ENCODE measurements around the gene ANXA11.
"Not testable (repeated sequence)": the region's sequence is repeated elsewhere in the genome, so short reads cannot be mapped to it uniquely, and the experiment has no call there.

The ANXA11 gene

DNA sequence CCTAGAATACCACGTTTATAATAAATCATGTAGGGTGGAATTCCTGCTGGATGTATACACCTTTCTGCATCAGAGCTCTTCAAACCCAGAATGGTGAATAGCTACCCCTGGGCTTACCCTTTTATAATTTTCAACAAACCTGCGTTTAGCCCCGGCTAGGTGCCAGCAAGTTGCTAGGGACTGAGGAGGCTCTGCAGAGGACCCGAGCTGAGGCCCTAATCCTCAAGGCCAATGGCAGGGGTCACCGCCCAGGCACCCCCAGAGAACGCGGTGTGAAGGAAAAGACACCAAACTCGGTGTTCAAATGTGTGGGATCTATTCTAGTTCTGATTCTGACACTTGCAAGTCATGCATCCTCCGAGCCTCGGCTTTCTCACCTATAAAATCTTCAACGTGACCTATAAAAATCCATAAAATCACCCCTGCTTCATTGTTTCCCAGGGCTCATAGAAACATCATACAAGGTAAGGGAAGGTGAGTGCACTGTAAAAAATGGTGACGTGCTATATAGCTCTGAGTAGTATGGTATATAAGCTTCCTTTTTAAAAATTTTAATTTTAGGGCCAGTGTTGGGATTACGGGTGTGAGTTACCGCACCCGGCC is 2.5 kb upstream of the ANXA11 start:
- DNase-seq (ENCODE audit: low spot score): no peak

GRCh38 chr10:80206277-80206655 is 929 bp upstream of the ANXA11 start:
- DNase-seq (ENCODE audit: low spot score): no peak

DNA sequence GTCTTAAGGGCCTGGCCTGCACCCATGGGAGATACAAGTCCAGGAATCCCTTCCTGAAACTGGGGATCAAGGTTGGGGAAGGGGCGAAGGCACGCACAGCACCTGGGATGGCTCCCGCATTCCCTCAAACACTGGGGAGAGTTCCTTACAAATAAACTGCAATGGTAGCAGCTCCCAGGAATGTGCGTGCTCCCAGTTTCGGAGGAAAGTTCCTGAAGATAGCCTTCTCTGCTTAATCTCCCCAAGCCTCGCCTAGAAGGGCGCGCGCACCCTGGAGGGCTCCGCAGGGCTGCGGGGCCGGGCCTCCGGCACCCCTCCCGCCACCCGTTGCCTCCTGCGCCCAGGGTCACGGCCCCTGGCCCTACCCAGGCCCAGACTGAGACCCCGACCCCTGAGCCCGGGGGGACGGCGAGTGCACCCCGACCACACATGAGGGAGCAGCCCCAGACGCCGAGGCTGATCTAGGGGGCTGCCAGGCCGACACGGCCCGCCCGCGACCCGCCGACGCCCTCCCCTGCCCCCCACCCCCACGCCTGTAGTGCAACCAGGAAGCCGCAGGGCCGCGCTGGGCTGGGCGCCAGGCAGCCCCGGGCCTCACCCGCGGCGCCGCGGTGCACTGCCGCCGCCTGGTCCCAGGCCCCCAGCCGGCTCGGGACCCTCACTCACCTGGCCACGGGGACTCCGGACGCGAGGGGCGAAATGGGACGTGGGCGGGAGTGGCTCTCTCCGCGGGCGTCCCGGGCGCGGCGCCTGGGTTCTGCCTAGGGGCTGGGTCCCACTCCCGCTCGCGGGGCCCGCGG is 460 bp downstream of the ANXA11 start:
- DNase-seq (ENCODE audit: low spot score): no peak

- DNase-seq (ENCODE audit: low spot score): no peak
These were observed 1.3 kb downstream of the ANXA11 start for GRCh38 chr10:80203835-80204676.

- DNase-seq (ENCODE audit: low spot score): peak; percentile 35
These were observed 2.2 kb downstream of the ANXA11 start for GRCh38 chr10:80202934-80203834.

DNA sequence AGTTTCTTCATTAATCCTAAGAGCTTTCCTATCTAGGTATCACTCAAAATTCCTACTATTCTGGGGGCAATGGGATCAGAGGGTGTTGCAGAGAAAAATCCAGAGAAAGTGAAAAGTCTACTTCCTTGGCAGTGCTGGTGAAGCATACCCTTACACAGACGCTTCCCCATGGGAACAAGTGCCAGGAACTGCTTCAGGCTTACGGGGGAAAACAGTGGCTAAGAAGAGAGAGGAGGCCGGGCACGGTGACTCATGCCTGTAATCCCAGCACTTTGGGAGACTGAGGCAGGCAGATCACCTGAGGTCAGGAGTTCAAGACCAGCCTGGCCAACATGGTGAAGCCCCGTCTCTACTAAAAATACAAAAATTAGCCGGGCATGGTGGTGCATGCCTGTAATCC is 2.8 kb downstream of the ANXA11 start:
- DNase-seq (ENCODE audit: low spot score): not testable (repeated sequence)

GRCh38 chr10:80201608-80202141 is 3.7 kb downstream of the ANXA11 start:
- DNase-seq (ENCODE audit: low spot score): no peak

DNA sequence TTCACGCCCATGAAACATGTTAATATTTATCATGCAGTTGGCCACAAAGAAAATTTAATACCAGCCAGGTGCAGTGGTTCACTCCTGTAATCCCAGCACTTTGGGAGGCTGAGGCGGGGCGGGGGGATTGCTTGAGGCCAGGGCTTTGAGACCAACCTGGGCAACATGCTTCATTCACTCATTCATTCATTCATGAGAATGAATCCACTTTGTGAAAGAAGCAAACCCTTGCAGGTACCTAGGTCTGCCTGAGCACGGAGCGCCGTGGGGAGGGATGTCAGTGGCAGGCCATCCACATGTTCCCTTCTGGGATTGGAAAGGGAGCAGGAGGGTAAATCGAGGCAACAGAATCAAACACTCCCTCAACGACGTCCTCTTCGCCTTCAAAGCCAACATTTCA is 4.7 kb downstream of the ANXA11 start:
- no peak for DNase-seq (ENCODE audit: low spot score)

DNA sequence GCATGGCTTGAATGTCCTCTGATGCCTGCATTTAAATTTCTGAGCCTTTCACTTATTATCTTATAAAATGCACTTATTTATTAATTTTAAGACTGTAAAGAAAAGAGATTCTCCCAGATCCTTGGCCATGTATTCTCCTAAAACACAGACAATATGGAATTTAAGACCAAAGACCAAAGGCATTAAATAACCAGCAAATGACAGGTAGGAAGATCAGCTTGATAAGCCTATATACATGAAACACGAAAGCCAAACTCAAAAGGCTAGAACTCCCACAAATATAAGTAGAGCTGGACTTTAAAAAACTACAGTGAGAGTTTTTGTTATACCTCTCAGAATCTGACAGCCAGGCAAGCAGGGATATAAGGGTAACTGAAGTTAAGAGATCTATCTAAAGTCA is 5.1 kb downstream of the ANXA11 start:
- no peak for DNase-seq (ENCODE audit: low spot score)

- peak; percentile 60 for DNase-seq (ENCODE audit: low spot score)
These were observed 5.5 kb downstream of the ANXA11 start for GRCh38 chr10:80199828-80200227.

GRCh38 chr10:80197972-80198916 is 7.1 kb downstream of the ANXA11 start:
- peak; percentile 71 for DNase-seq (ENCODE audit: low spot score)

DNA sequence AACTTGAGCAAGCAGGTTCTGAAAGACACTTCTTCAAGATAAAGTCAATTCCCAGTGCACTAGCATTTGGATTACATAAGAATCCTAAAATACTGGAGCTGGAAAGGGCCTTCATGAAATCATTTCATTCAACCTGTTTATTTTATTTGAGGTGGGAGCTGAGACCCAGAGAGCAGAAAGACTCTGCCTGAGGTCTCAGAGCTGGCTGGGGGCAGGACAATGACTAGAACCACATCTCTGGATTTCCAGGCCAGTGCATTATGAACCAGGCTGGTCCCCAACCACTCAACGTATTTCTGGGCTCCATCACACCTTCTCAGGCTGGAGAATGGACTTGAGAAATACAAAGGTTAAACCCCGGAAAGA is 8.4 kb downstream of the ANXA11 start:
- DNase-seq (ENCODE audit: low spot score): no peak

GRCh38 chr10:80196270-80196949 is 8.9 kb downstream of the ANXA11 start:
- no peak for DNase-seq (ENCODE audit: low spot score)

- DNase-seq (ENCODE audit: low spot score): no peak
These were observed 10.2 kb downstream of the ANXA11 start for GRCh38 chr10:80195046-80195574.

GRCh38 chr10:80194373-80195045 is 10.8 kb downstream of the ANXA11 start:
- DNase-seq (ENCODE audit: low spot score): no peak

- no peak for DNase-seq (ENCODE audit: low spot score)
These were observed 12.8 kb downstream of the ANXA11 start for GRCh38 chr10:80192553-80192952.

DNA sequence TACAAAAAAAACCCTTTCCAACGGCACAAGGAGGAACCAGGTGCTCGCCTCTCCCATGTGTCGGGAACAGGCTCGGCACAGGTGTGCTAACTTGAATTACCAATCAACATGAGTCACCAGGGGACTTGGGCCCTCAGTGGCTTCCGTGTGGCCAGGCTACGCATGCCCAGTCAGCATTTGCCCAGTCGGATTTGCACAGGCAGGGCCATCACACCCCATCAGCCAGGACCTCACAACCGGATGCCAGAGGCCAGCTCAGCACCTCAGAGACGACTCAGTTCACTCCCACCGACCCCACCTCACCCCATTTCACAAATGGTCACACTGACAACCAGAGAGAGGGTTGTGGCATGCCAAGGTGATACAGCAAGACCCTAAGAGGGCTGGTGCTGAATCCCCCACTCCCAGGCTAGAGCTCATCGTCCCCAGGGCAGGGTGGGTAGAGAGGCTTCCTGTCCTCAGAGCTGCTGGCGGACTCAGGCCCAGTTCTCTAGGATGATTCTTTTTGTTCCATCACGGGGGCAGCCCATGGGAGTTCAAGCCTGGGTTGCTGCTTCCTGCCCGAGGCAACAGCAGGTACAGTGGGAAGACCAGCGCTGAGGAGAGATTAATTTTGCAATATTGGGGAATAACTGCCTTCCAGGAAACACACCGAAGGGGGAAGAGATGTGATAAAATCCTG is 13.6 kb downstream of the ANXA11 start:
- no peak for DNase-seq (ENCODE audit: low spot score)

- DNase-seq (ENCODE audit: low spot score): no peak
These were observed 16.6 kb downstream of the ANXA11 start for GRCh38 chr10:80188713-80189112.
